Breast epithelium (tissue), 4 donors: ENCODE measurements around the gene CPA2. TPM values are rescaled to one million over a fixed set of nuclear protein-coding genes. Genes with fewer than 3 reads are reported as not detected.
A peak's percentile ranks its signal among the peaks of the same experiment; 100 is the strongest.

Experiments
- DNase-seq, 2 donors: peaks; one replicate each; pipeline ENCODE4 v3.0.0-alpha.2; 2019; ENCODE audit warnings: low spot score in 2 of 2
- H3K27ac ChIP-seq, 2 donors: fragments of 200-600 bp; sonication (generic) in 1 of 2; one replicate each; pipeline ENCODE4 v1.5.1; 2016 to 2019; ENCODE audit warnings: mild to moderate bottlenecking in 1 of 2
- H3K27me3 ChIP-seq, 2 donors: fragments of 200-600 bp; sonication (generic) in 1 of 2; one replicate each; pipeline versions ENCODE4 v1.5.1 to v1.6.0; 2017 to 2019; ENCODE audit warnings: control low read depth in 1 of 2, mild to moderate bottlenecking in 1 of 2
- H3K36me3 ChIP-seq: fragments of 200-600 bp; one replicate; pipeline ENCODE4 v1.5.1; 2019
- H3K4me1 ChIP-seq, 2 donors: fragments of 200-600 bp; sonication (generic); one replicate each; pipeline ENCODE4 v1.5.1; 2016 to 2019; ENCODE audit warnings: control low read depth in 1 of 2
- H3K4me3 ChIP-seq, 3 donors: fragments of 200-600 bp; sonication (generic); 1 replicate in 2 of 3; 2 replicates in 1 of 3; pipeline ENCODE4 v1.5.1; 2016 to 2019; ENCODE audit warnings: mild to moderate bottlenecking in 3 of 3, moderate library complexity in 2 of 3
- H3K9me3 ChIP-seq, 2 donors: fragments of 200-600 bp; sonication (generic) in 1 of 2; one replicate each; pipeline ENCODE4 v1.5.1; 2016 to 2019; ENCODE audit warnings: control low read depth in 1 of 2
- POLR2A ChIP-seq: fragments of 450-650 bp; IDR thresholded peaks from one replicate; pipeline ENCODE4 v1.6.1; 2016; ENCODE audit warnings: antibody characterized with exemption, mild to moderate bottlenecking, moderate library complexity
- POLR2AphosphoS5 ChIP-seq, 3 donors: sonication (generic); formaldehyde crosslinking; IDR thresholded peaks; one replicate each; pipeline ENCODE4 v1.6.1; 2017; ENCODE audit warnings: antibody characterized with exemption in 3 of 3
- intact Hi-C: fragments of 100-400 bp; cut with DNase I; formaldehyde crosslinking; loops from one replicate; pipeline ENCODE4 v1.15.1; 2023; ENCODE audit warnings: low total_unique reads
- total RNA-seq, 3 donors: library from RNA; depleted of rRNA; stranded (reverse); fragments of >200 nt; gene quantifications; one replicate each; pipeline ENCODE4 v1.1.0, GENCODE V29; 2016
- TF ChIP-seq, protein P1 (sequence below), 3 donors: fragments of 450-650 bp; IDR thresholded peaks; one replicate each; pipeline ENCODE4 v1.5.1; 2016 to 2017; ENCODE audit warnings: antibody characterized with exemption in 3 of 3, mild to moderate bottlenecking in 3 of 3, moderate library complexity in 3 of 3

The CPA2 gene
- total RNA-seq, 3 donors from 2014 or later, result not detected

DNA sequence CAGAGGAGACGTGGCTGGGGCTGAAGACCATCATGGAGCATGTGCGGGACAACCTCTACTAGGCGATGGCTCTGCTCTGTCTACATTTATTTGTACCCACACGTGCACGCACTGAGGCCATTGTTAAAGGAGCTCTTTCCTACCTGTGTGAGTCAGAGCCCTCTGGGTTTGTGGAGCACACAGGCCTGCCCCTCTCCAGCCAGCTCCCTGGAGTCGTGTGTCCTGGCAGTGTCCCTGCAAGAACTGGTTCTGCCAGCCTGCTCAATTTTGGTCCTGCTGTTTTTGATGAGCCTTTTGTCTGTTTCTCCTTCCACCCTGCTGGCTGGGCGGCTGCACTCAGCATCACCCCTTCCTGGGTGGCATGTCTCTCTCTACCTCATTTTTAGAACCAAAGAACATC lies 56.0 kb downstream of the CPA2 start:
- TF ChIP-seq, protein P1, sequence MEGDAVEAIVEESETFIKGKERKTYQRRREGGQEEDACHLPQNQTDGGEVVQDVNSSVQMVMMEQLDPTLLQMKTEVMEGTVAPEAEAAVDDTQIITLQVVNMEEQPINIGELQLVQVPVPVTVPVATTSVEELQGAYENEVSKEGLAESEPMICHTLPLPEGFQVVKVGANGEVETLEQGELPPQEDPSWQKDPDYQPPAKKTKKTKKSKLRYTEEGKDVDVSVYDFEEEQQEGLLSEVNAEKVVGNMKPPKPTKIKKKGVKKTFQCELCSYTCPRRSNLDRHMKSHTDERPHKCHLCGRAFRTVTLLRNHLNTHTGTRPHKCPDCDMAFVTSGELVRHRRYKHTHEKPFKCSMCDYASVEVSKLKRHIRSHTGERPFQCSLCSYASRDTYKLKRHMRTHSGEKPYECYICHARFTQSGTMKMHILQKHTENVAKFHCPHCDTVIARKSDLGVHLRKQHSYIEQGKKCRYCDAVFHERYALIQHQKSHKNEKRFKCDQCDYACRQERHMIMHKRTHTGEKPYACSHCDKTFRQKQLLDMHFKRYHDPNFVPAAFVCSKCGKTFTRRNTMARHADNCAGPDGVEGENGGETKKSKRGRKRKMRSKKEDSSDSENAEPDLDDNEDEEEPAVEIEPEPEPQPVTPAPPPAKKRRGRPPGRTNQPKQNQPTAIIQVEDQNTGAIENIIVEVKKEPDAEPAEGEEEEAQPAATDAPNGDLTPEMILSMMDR (IDR thresholded peaks at IDR 0.05), result no peak
- no peak for TF ChIP-seq POLR2A
- no peak for TF ChIP-seq POLR2AphosphoS5 (IDR thresholded peaks at IDR 0.05)
- H3K9me3 ChIP-seq, result no peaks in the 10 kb centered on the region
- intact Hi-C loops, result no loop called here
- DNase-seq, result peak; percentile 55 to 72
- H3K4me1 ChIP-seq, result no peaks in the 10 kb centered on the region
- H3K27ac ChIP-seq, result peak overlapping the region in 1 of 2 donors; percentile 35
- H3K36me3 ChIP-seq, result no peaks in the 10 kb centered on the region
- no peaks in the 10 kb centered on the region for H3K27me3 ChIP-seq
- H3K4me3 ChIP-seq, result no peak overlapping the region

DNA sequence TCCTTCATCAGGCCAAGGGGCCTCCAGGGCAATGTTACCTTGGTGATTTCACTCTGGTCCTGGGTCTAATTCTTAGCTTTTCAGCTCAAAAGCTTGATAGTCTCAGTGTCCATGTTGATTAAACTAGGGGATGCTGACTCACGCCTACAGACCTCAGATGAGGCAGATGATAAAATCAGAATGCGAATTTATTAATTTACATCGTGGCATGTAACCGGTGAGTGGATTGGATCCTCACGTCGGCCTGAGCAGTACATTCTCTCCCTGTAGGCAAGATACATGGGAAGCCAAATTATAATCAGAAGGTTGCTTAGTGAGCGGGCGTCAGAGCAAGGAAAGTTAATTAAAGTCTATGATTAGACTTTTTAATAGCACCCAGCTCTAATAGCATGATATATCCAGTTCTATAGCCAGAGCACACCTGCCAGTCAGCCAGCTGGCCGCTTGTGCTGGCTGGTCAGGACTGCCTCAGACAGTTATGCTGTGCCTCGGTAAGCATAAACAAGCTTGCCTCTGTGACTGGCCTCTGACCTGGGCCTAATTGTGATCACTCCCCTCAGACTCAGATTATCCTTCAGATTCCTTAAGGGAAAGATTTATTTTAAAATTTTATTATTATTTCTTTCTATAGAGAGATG lies 57.8 kb downstream of the CPA2 start:
- DNase-seq, result no peak
- no peaks in the 10 kb centered on the region for H3K4me1 ChIP-seq
- no peak overlapping the region for H3K4me3 ChIP-seq
- intact Hi-C loops, result no loop called here
- H3K9me3 ChIP-seq, result no peaks in the 10 kb centered on the region
- TF ChIP-seq, protein P1 (IDR thresholded peaks at IDR 0.05), result no peak
- no peak for TF ChIP-seq POLR2A
- no peak for TF ChIP-seq POLR2AphosphoS5 (IDR thresholded peaks at IDR 0.05)
- no peak overlapping the region for H3K27ac ChIP-seq
- H3K27me3 ChIP-seq, result no peaks in the 10 kb centered on the region
- no peaks in the 10 kb centered on the region for H3K36me3 ChIP-seq

DNA sequence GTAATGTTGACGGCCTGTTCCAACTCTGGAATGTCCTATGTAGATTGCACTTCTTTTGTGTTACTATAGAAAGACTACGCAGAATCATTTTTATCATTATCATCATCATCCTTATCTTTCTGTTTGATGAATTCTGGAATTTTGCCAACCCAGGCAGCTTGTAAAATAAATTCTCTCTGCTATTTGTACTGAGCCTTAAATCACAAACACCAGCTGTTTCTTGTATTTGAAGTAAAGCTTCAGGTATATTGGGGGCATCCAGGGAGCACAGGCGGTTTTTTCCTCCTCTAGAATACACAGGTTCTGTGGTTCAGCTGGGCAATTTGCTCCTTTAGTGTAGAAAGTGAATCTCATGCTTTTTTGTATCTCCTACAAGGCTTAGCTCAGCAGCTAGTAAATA lies 63.0 kb downstream of the CPA2 start:
- no peaks in the 10 kb centered on the region for H3K4me1 ChIP-seq
- no peak overlapping the region for H3K27ac ChIP-seq
- DNase-seq, result no peak
- no peaks in the 10 kb centered on the region for H3K36me3 ChIP-seq
- H3K4me3 ChIP-seq, result no peak overlapping the region
- no peaks in the 10 kb centered on the region for H3K9me3 ChIP-seq
- H3K27me3 ChIP-seq, result no peaks in the 10 kb centered on the region
- TF ChIP-seq POLR2A, result no peak
- TF ChIP-seq, protein P1 (IDR thresholded peaks at IDR 0.05), result no peak
- intact Hi-C loops, result no loop called here

DNA sequence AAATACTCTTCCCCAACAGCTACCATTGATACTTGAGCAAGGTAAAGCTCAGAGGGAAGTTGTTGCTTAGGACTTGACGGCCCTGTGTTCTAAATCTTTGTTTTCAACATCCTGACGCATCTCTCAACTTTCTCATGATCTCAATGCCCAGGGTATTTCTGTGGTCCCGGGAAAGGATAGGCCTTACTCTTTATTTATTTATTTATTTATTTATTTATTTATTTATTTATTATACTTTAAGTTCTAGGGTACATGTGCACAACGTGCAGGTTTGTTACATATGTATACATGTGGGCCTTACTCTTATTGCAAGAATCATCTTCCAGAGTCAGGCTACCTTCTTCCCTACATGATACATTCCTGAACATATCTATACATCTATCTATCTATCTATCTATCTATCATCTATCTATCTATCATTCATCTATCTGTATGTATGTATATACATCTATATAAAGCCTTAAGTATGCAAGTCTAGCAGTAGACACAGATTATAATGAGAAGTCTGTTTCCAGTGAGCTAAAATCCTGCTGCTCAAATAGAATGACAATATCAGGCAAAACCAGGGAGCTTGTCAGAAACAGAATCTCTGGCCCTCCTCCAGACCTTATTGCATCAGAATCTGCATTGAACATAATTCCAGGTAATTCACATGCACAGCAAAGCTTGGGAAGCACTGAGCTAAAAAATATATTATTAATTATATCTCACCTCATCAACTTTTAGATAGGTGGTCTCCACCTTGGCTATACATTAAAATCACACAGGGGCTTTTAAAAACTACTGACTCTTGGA lies 65.8 kb downstream of the CPA2 start:
- Histone ChIP-seq H3K4me1 (no peaks in the 10 kb centered on the region), H3K27ac (no peak overlapping the region), H3K27me3 (no peaks in the 10 kb centered on the region), H3K4me3 (no peak overlapping the region), H3K36me3 (no peaks in the 10 kb centered on the region), H3K9me3 (no peaks in the 10 kb centered on the region)
- TF ChIP-seq, protein P1 (IDR thresholded peaks at IDR 0.05), result no peak
- no peak for DNase-seq
- intact Hi-C loops, result no loop called here

DNA sequence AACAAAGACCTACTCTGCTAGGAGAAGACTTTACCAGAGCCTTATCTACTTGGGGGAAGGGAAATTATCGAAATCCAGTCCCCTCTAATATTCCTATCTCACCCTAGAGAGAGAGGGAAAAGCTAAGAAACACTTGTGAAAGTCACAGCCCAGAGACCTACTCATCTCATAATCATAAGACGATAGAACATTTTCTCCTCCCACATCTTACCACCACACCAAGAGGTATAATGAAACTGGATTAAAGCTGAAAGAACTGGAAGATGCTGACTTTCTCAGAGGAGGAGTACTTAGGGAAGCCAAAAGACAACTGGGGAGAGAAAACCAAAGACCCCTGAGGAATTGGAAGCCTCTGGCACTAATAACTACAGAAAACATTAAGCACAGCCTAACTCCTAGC lies 67.2 kb downstream of the CPA2 start:
- Histone ChIP-seq H3K9me3 (no peaks in the 10 kb centered on the region), H3K36me3 (no peaks in the 10 kb centered on the region), H3K27me3 (no peaks in the 10 kb centered on the region), H3K4me1 (no peaks in the 10 kb centered on the region), H3K27ac (no peak overlapping the region), H3K4me3 (no peak overlapping the region)
- DNase-seq, result no peak
- no peak for TF ChIP-seq POLR2AphosphoS5 (IDR thresholded peaks at IDR 0.05)
- TF ChIP-seq, protein P1 (IDR thresholded peaks at IDR 0.05), result no peak
- no peak for TF ChIP-seq POLR2A
- intact Hi-C loops, result no loop called here
